Fibroblast of lung (primary cell): ENCODE results near the gene CAMSAP3.

Experiments
- EZH2 ChIP-seq: IDR thresholded peaks from 2 replicates; pipeline ENCODE4 v1.5.1; 2012; ENCODE audit warnings: low read length, control low read depth, mild to moderate bottlenecking; ENCODE audit errors: missing control alignments
- TF ChIP-seq, protein P1 (sequence below), 2 donors: IDR thresholded peaks in 1 of 2; conservative IDR thresholded peaks in 1 of 2; 1 replicate in 1 of 2; 2 replicates in 1 of 2; pipeline ENCODE4 v1.5.1; 2011 to 2012; ENCODE audit warnings: low read length in 2 of 2, control low read depth in 1 of 2, inconsistent platforms in 1 of 2, low read depth in 1 of 2, mild to moderate bottlenecking in 1 of 2

- TF ChIP-seq, protein P1, sequence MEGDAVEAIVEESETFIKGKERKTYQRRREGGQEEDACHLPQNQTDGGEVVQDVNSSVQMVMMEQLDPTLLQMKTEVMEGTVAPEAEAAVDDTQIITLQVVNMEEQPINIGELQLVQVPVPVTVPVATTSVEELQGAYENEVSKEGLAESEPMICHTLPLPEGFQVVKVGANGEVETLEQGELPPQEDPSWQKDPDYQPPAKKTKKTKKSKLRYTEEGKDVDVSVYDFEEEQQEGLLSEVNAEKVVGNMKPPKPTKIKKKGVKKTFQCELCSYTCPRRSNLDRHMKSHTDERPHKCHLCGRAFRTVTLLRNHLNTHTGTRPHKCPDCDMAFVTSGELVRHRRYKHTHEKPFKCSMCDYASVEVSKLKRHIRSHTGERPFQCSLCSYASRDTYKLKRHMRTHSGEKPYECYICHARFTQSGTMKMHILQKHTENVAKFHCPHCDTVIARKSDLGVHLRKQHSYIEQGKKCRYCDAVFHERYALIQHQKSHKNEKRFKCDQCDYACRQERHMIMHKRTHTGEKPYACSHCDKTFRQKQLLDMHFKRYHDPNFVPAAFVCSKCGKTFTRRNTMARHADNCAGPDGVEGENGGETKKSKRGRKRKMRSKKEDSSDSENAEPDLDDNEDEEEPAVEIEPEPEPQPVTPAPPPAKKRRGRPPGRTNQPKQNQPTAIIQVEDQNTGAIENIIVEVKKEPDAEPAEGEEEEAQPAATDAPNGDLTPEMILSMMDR (conservative IDR thresholded peaks at IDR 0.05 in 1 of 2, IDR thresholded peaks at IDR 0.05 in 1 of 2; ENCODE audit: low read depth in 1 of 2, low read length in 2 of 2) = no peak
- no peak for TF ChIP-seq EZH2
These were observed 42.9 kb upstream of the CAMSAP3 start for GRCh38 chr19:7552781-7553180.
